Measurements from ENCODE around the gene SIT1.

SIT1 gene

GRCh38 chr9:35603986-35604577, 46.6 kb downstream of the SIT1 start:
- DNase-seq: peak; percentile 98 to 99

GRCh38 chr9:35603506-35603985, 47.2 kb downstream of the SIT1 start:
- DNase-seq: peak; percentile 68 to 77

- peak; percentile 29 to 32 for DNase-seq
Measured at GRCh38 chr9:35599763-35600604, 50.7 kb downstream of the SIT1 start.

All from AML-193 (cell line).